ENCODE results near the gene DNAJB1.
A peak's percentile ranks its signal among the peaks of the same experiment; 100 is the strongest.
"Not testable (repeated sequence)": the region's sequence is repeated elsewhere in the genome, so short reads cannot be mapped to it uniquely, and the experiment has no call there.

Gene DNAJB1

DNA sequence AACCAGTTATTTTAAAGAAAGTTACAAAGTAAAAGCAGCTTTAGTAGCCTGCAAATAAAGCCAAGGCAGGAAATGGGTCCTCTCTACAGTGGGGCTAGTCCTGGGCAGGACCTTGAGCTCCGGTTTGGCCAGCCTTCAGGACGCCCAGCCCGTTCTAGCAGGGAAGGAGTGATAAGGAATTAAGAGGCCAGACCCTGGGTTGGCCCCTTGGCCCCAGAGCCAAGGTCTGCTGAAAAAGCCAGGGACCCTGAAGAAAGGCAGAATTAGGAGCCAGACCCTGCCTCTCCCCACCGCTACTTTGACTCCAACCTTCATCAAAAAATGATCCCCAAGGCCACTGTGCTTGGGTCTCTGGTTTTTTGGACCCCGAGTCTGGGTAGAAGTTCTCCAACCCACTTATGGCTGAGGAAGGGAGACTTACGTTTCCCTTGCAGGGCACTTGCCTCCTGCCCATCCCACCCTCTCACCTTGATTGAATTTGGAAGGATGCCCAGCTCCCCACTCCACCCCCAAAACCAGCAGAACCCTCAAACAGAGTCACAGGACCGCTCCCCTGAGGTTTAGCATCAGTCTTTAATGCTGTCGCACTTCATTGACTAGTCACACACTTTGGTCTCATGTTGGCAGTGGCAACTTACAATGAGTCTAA, 3.9 kb downstream of the DNAJB1 start:
- H3K9ac ChIP-seq (ENCODE audit: low read length) = peak overlapping the region; percentile 9
- H3K36me3 ChIP-seq (ENCODE audit: control insufficient read depth, insufficient read depth, low read length) = peaks cover 15% of the 10 kb centered on the region
- H3K4me3 ChIP-seq (ENCODE audit: low read length) = no peak overlapping the region
- H3K4me1 ChIP-seq (ENCODE audit: control insufficient read depth, insufficient read depth, low read length) = peaks cover 49% of the 10 kb centered on the region
- H3K27me3 ChIP-seq (ENCODE audit: control insufficient read depth, insufficient read depth, low read length) = no peaks in the 10 kb centered on the region
- H3K9me3 ChIP-seq (ENCODE audit: control insufficient read depth, low read length) = no peaks in the 10 kb centered on the region

GRCh38 chr19:14512406-14512961, 5.7 kb downstream of the DNAJB1 start:
- H3K9me3 ChIP-seq (ENCODE audit: control insufficient read depth, low read length) = no peaks in the 10 kb centered on the region
- no peak overlapping the region for H3K9ac ChIP-seq (ENCODE audit: low read length)
- no peak overlapping the region for H3K4me3 ChIP-seq (ENCODE audit: low read length)
- peaks cover 41% of the 10 kb centered on the region for H3K4me1 ChIP-seq (ENCODE audit: control insufficient read depth, insufficient read depth, low read length)
- peaks cover 15% of the 10 kb centered on the region for H3K36me3 ChIP-seq (ENCODE audit: control insufficient read depth, insufficient read depth, low read length)
- H3K27me3 ChIP-seq (ENCODE audit: control insufficient read depth, insufficient read depth, low read length) = no peaks in the 10 kb centered on the region

DNA sequence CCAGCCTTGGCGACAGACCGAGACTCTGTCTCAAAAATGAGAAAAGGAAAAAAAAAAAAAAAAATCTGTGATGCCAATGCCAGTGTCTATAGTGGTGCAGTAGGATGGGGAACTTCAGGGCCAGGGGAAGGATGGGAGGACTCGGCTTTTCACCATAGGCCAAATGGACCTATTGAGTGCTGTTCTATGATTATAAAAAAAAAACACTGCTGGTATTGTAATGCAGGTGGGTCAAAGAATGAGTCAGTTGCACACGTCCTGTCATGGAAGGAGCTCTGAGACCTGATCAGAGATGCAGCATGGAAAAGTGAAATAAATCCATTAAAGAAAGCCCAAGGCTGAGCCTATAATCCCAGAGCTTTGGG, 7.0 kb downstream of the DNAJB1 start:
- Histone ChIP-seq H3K9ac (ENCODE audit: low read length) (no peak overlapping the region), H3K4me1 (ENCODE audit: control insufficient read depth, insufficient read depth, low read length) (peaks cover 37% of the 10 kb centered on the region), H3K27me3 (ENCODE audit: control insufficient read depth, insufficient read depth, low read length) (no peaks in the 10 kb centered on the region), H3K36me3 (ENCODE audit: control insufficient read depth, insufficient read depth, low read length) (peaks cover 15% of the 10 kb centered on the region), H3K9me3 (ENCODE audit: control insufficient read depth, low read length) (no peaks in the 10 kb centered on the region), H3K4me3 (ENCODE audit: low read length) (no peak overlapping the region)

- H3K36me3 ChIP-seq (ENCODE audit: control insufficient read depth, insufficient read depth, low read length) = peaks cover 12% of the 10 kb centered on the region
- peaks cover 37% of the 10 kb centered on the region for H3K4me1 ChIP-seq (ENCODE audit: control insufficient read depth, insufficient read depth, low read length)
- H3K9me3 ChIP-seq (ENCODE audit: control insufficient read depth, low read length) = no peaks in the 10 kb centered on the region
- peak overlapping the region; percentile 34 for H3K9ac ChIP-seq (ENCODE audit: low read length)
- H3K4me3 ChIP-seq (ENCODE audit: low read length) = no peak overlapping the region
- H3K27me3 ChIP-seq (ENCODE audit: control insufficient read depth, insufficient read depth, low read length) = no peaks in the 10 kb centered on the region
Observed at GRCh38 chr19:14510311-14511228, 7.6 kb downstream of the DNAJB1 start.

DNA sequence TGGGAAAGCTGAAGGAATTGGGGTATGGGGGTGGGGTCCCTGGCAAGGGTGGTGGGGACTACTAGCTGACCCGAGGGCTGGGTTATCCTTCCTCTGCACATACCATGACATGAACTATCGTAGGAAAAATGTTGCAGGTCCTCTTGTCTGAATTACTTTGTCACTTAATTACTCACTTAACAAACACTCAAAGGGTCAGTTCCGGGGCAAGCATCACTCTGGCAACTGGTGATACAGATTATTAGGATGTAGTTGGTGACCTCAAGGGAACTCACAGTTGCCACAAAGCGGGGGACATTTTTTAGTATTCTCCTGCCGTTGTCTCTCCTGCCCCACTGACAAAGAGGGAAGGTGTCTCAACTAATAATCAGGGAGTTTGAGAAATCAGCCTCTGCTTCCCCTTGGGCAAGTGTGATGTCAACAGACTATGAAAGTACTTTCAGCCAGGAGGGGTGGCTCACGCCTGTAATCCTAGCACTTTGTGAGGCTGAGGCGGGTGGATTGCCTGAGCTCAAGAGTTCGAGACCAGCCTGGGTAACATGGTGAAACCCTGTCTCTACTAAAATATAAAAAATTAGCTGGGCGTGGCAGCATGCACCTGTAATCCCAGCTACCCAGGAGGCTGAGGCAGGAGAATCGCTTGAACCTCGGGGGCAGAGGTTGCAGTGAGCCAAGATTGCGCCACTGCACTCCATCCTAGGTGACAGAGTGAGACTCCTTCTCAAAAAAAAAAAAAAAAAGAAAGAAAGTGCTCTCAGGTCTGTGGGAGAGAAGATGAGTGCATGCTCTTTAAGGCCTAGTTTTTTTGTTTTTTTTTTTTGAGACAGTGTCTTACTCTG, 10.3 kb downstream of the DNAJB1 start:
- Histone ChIP-seq H3K9ac (ENCODE audit: low read length) (no peak overlapping the region), H3K9me3 (ENCODE audit: control insufficient read depth, low read length) (no peaks in the 10 kb centered on the region), H3K36me3 (ENCODE audit: control insufficient read depth, insufficient read depth, low read length) (no peaks in the 10 kb centered on the region), H3K4me3 (ENCODE audit: low read length) (no peak overlapping the region), H3K4me1 (ENCODE audit: control insufficient read depth, insufficient read depth, low read length) (peaks cover 27% of the 10 kb centered on the region), H3K27me3 (ENCODE audit: control insufficient read depth, insufficient read depth, low read length) (no peaks in the 10 kb centered on the region)

GRCh38 chr19:14505488-14506239, 12.5 kb downstream of the DNAJB1 start:
- Histone ChIP-seq H3K9me3 (ENCODE audit: control insufficient read depth, low read length) (no peaks in the 10 kb centered on the region), H3K9ac (ENCODE audit: low read length) (peak overlapping the region; percentile 49), H3K27me3 (ENCODE audit: control insufficient read depth, insufficient read depth, low read length) (no peaks in the 10 kb centered on the region), H3K4me3 (ENCODE audit: low read length) (no peak overlapping the region), H3K36me3 (ENCODE audit: control insufficient read depth, insufficient read depth, low read length) (no peaks in the 10 kb centered on the region), H3K4me1 (ENCODE audit: control insufficient read depth, insufficient read depth, low read length) (peaks cover 27% of the 10 kb centered on the region)

- not testable (repeated sequence) for H3K27me3 ChIP-seq (ENCODE audit: control insufficient read depth, insufficient read depth, low read length); H3K9ac ChIP-seq (ENCODE audit: low read length); H3K9me3 ChIP-seq (ENCODE audit: control insufficient read depth, low read length); H3K36me3 ChIP-seq (ENCODE audit: control insufficient read depth, insufficient read depth, low read length); H3K4me3 ChIP-seq (ENCODE audit: low read length)
- peaks cover 17% of the 10 kb centered on the region for H3K4me1 ChIP-seq (ENCODE audit: control insufficient read depth, insufficient read depth, low read length)
Observed at GRCh38 chr19:14504575-14504974, 13.6 kb downstream of the DNAJB1 start.

DNA sequence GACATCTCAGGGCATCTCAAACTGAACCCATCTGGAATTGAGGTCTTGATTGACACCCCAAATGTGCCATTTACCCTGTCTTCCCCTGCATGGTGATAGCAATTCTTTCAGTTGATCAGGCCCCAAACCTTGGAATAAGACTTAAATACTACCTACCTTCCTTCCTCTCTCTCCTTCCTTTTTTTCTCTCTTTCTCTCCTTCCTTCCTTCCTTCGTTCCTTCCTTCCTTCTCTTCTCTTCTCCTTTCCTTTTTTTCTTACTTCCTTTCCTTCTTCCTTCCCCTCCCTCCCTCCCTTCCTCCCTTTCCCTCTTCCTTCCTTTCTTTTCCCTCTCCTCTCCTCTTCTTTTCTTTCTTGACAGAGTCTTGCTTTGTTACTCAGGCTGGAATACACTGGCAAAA, 14.9 kb downstream of the DNAJB1 start:
- Histone ChIP-seq H3K4me3 (ENCODE audit: low read length) (no peak overlapping the region), H3K4me1 (ENCODE audit: control insufficient read depth, insufficient read depth, low read length) (peaks cover 15% of the 10 kb centered on the region), H3K9me3 (ENCODE audit: control insufficient read depth, low read length) (no peaks in the 10 kb centered on the region), H3K9ac (ENCODE audit: low read length) (no peak overlapping the region), H3K36me3 (ENCODE audit: control insufficient read depth, insufficient read depth, low read length) (no peaks in the 10 kb centered on the region), H3K27me3 (ENCODE audit: control insufficient read depth, insufficient read depth, low read length) (no peaks in the 10 kb centered on the region)

DNA sequence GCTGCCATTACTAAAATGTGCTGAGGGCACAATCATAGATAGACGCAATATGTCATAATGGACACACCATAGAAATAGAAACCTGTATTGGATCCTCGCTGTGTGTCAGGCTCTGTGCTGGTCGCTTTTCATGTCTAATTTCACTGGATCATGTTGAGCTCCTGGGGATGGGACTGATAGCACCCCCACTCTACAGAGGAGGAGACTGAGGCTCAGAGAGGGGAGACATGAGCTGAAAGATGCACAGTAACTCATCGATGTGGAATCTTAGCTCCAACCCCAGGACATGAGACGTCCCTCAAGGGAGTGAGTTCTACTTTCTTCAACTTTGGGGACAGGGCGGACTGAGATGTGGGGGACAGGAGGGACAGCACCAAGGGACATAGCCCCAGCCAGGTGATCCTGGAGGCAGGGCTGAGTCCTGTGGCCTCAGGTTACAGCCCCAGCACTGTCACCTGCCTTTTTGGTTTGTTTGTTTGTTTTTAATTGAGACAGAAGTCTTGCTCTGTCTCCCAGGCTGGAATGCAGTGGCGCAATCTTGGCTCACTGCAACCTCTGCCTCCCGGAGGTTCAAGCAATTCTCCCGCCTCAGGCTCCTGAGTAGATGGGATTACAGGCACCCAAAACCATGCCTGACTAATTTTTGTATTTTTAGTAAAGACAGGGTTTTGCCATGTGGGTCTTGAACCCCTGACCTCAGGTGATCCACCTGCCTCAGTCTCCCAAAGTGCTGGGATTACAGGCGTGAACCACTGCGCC, 15.7 kb downstream of the DNAJB1 start:
- Histone ChIP-seq H3K36me3 (ENCODE audit: control insufficient read depth, insufficient read depth, low read length) (no peaks in the 10 kb centered on the region), H3K9me3 (ENCODE audit: control insufficient read depth, low read length) (no peaks in the 10 kb centered on the region), H3K4me1 (ENCODE audit: control insufficient read depth, insufficient read depth, low read length) (peaks cover 22% of the 10 kb centered on the region), H3K27me3 (ENCODE audit: control insufficient read depth, insufficient read depth, low read length) (no peaks in the 10 kb centered on the region), H3K9ac (ENCODE audit: low read length) (no peak overlapping the region), H3K4me3 (ENCODE audit: low read length) (no peak overlapping the region)

DNA sequence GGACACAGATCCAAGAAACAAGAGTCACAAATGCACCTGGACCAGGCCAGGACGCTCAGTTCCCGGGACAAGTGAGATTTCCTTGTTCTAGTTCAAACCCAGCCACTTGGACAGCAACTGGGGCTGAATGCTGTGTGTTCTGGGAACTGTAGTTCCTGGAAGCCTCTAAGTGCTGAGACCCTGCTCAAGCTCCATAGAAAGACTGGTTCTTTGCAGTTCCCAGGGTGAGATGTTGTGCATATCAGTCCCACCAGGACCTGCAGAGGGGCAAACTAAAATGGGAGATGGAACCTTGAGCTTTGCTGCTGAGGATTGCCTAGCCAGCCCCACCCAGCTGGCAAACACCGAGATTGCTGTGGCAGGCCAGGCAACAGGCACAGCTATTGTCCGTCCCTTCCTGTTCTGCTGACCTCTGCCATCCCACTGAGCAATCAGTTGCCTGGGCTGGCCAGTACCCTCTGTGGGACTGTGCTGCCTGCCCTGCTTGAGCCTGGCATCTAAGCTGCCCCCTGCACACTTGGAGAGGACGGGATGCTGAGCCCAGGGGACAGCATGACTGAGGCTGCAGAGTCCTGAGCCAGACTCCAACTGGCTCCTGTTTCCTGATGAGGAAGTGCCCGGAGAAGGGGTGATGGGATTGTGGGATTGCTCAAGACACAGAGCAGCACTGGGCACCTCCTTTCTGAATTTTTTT, 20.8 kb downstream of the DNAJB1 start:
- Histone ChIP-seq H3K9me3 (ENCODE audit: control insufficient read depth, low read length) (no peaks in the 10 kb centered on the region), H3K27me3 (ENCODE audit: control insufficient read depth, insufficient read depth, low read length) (no peaks in the 10 kb centered on the region), H3K4me3 (ENCODE audit: low read length) (no peak overlapping the region), H3K4me1 (ENCODE audit: control insufficient read depth, insufficient read depth, low read length) (peaks cover 31% of the 10 kb centered on the region), H3K36me3 (ENCODE audit: control insufficient read depth, insufficient read depth, low read length) (no peaks in the 10 kb centered on the region), H3K9ac (ENCODE audit: low read length) (peak overlapping the region; percentile 52)
